Activated CD4-positive, CD25-positive, alpha-beta regulatory T cell (primary cell): Measurements from ENCODE around the gene FOLH1.
"Not testable (repeated sequence)": the region's sequence is repeated elsewhere in the genome, so short reads cannot be mapped to it uniquely, and the experiment has no call there.

Experiments
- DNase-seq, 4 experiments: peaks; one replicate each; lab custom pipeline; 2025; lab: John Stamatoyannopoulos, UW

FOLH1 gene

DNA sequence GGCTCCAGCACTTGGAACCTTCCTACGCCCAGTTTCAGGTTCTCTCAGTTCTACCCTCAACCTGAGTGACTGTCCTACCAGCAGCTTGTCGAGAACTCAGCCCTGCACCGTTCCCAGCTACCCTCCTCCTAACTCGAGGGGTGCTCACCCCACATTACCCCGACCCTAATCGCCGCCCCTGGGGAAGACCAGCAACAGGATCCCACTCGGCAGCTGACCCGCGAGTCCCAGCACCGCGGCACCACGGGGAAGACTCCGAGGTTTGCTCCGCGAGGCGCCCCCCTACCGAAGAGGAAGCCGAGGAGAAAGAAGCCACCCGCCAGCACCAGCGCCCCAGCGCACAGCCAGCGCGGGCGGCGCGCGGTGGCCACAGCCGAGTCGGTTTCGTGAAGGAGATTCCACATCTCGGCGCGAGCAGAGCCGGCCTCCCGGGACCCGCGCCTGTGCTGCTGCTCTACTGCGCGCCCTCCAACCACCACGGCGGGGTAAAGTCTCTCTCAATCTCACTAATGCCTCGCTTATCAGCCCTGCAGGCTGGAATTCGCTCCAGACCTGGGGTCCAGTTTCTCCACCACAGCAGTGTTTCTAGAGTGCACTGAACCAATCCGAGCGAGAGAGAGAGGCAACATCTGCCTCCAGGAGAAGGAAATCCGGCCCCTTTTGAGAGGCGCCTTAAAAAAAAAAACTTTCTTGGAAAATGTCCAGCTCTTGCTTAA is at the start of gene FOLH1:
Gene FOLH1 (minus strand): TSS at position 597 of the 716 bp plus-strand sequence. CDS start 193 bp downstream, at position 404.
- DNase-seq, result no peak

DNA sequence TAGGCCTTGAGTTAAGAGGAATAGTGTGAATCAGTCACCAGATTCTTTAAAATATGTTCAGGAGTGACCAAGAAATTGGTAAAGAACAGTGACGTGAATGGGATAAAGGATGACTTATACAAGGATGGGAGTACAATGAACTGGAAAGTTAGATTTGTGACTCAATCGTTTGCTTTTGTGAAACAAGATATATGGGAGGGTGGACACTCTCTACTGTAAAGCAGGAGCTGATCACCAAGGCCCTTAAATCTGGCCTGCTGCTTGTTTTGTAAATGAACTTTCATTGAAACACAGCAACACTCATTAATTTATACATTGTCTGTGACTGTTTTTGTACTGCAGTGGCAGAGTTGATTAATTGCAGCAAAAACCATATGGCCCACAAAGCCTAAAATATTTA is 46.7 kb upstream of the FOLH1 start:
- DNase-seq, result not testable (repeated sequence)

DNA sequence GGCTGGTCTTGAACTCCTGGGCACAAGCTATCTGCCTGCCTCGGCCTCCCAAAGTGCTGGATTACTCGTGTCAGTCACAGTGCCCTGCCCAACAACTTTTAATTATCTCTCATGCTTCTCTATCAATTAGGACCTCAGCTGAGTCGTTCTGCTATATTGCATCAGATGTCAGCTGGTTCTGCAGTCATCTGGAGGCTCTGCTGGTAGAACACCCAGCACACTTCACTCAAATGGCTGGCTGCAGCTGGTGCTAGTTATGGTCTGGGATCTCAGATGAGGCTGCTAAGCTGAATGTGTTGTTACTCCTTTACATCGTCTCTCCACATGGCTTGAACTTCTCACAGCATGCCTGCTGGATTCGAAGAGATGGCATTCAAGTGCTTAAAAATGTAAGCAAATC is 42.8 kb upstream of the FOLH1 start:
- not testable (repeated sequence) for DNase-seq

DNA sequence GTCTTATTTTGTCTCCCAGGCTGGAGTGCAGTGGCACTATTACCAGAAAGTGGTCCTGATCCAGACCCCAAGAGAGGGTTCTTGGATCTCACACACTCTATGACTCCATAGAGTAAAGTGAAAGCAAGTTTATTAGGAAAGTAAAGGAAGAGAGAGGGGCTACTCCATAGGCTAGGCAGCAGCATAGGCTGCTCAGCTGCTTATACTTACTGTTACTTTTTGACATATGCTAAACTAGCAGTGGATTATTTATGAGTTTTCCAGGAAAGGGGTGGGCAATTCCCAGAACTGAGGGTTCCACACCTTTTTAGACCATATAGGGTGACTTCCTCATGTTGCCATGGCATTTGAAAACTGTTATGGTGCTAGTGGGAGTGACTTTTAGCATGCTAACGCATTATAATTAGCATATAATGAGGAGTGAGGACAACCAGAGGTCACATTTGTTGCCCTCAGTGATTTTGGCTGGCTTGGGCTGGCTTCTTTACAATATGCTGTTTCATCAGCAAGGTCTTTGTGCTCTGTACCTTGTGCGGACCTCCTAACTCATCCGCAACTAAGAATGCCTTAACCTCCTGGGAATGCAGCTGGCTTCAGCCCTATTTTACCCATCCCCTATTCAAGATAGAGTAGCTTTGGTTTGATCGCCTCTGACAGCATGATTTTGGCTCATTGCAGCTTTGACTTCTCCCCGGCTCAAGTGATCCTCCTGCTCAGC is 42.2 kb upstream of the FOLH1 start:
- DNase-seq, result not testable (repeated sequence)

DNA sequence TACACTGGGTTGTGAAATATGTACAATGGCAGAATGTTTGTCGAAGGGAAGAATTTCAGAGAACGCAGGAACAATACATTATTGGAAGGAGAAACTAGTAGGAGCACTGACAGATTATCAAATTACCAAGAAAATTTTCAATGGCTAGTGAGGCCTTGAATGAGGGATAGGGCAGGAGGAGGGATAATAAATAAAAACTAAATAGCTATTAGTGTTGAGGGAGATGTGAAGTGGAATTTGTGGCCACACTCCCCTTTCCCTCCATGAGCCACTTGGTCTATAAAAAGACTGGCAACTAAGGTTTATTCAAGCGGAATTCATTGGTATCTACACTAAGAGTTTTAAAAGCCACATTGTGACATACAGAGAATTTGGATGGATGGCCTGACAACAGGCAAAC is 41.0 kb upstream of the FOLH1 start:
- DNase-seq, result not testable (repeated sequence)

DNA sequence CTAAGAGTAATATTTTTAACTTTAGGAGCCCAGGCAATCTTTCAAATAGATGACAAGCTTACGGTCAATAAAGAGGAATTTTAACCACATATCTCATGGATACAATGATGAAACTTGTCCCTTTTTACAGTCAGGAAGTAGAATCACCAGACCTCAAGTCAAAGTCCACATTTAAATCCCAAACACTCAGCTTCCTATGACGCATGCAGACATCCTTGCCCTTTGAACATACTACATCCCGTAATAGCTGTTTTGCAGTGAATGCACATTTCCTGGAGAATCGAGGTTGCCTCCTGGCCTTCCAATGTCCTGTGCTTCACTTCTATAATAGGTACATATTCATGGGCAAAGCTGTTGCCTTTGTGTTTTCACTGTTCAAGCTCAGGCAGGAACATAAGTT is 25.3 kb upstream of the FOLH1 start:
- DNase-seq, result not testable (repeated sequence)

DNA sequence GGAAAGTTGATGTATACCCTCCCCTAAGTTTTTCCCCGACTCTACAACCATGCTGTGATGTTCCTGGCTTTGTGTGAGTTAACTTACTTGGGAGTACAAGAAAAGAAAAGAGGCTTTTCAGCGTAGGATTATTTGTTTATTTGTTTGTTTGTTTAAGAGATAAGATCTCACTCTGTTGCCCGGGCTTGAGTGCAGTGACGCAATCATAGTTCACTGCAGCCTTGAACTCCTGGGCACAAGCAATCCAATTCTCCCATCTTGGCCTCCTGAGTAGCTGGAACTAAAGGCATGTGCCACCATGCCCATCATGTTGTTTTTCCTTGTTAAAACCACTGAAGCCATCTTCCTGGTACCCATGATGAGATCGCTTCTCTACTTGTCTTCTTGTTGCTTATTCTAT is 24.6 kb upstream of the FOLH1 start:
- DNase-seq, result not testable (repeated sequence)

DNA sequence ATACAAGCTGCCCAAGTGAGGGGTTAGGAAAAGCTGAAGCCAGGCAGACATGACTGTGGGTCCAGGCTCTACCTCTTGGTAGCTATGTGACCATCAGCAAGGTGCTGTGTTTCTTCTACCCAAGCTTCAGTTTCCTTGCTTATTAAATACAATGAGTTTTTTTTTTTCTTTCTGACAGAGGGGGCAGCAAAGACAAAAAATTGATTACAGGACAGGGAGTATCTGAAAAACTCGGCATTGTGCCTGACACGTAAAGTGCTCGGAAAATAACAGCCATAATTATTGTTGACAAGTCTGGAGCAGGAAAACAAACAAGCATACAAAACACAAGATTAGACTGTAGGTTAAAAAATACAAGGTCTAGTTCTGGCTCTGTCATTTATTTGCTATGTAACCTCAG is 23.3 kb upstream of the FOLH1 start:
- not testable (repeated sequence) for DNase-seq

DNA sequence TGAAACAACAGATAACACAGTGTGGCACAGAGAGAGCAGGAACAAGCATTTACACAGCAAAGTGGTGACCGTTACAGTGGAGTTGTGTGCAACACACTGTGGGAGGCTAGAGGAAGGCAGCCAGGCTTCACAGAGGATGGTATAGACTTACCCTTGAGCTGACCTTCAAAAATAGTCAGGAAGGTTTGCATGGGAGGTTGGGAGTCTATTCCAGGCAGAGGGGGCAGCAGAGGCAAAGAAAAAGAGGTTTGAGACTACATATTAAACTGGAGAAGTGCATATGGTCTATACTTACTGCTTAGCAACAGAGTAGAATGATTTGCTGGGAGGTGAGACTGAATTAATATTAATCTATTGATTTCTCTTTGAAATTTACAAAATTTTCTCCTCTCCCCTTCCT is 22.1 kb upstream of the FOLH1 start:
- DNase-seq, result not testable (repeated sequence)

DNA sequence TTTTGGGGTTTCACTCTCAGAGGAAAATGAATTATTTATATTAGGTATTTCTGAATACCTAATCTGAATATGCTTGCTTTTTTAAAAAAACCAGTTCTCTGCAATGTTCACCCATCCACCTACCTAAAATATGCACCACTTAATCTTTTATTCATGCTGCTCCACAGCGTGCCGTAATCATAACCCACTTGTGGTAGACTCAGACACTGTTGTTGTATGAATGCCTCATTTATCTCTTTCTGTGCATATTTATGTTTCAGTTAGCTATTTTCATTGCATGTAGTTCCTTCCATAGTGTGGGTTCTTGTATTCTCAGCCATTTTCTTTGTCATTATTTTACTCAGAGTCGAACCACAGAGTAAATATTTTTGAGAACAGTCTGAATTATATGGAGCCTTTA is 21.6 kb upstream of the FOLH1 start:
- DNase-seq, result not testable (repeated sequence)

DNA sequence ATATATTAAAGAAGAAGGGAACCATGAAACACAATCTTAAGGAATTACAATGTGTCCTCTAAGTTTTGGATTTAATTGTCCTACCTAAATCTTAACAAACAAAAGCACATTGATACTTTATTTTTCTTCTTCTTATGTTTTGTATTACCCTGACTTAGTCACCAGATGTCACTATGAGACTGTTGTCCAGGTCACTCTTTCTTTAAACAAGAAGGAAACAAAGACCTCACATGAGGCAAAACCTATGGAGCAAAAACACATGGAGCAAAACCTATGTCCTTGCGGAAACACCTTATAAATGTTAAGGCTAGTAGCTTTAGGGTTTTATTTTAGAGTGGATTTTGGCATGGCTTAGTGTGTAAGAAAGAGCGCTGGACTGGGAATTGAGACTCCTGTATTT is 20.7 kb upstream of the FOLH1 start:
- DNase-seq, result not testable (repeated sequence)

DNA sequence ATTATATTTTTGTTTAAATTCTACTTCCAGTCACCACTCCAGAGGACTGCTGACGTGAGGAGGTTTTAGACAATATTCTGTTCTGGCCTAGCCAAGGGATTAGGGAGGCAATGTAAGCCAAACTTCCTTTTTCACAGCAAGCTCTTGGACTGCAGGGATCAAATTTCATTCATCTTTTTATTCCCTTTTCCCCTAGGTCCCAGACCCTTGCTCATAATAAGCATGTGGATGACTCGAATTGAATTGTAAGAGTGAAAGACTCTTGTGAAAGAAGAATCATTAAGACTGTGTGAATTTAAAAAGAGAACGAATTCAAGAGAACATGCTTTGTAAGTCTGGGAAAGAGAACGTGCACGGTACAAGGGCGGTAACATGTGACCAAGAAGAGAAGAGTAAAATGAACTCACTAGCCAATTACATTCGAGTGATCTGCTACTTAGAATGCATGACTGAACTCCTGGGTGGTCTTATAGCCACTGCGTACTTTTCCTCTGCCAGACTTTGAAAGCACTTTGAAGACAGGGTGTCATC is 16.9 kb upstream of the FOLH1 start:
- DNase-seq, result not testable (repeated sequence)

DNA sequence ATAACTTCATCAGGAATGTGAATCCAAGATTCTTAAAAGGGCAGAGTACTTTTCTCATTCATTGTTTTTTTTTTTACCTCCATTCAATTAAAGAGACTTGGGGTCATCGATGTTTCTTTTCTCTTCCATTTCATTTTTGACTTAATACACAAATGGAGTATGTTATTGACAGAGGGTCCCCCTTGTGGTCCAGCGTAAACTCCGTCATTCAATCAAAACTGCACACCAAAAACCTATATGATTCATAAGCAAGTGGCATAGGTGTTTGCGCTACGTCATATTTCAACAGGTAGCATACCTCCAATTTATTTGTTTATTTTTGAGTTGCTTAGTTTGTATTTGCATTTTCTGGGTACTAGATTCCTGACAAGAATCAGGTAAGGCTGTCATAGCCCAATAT is 12.7 kb upstream of the FOLH1 start:
- no peak for DNase-seq

DNA sequence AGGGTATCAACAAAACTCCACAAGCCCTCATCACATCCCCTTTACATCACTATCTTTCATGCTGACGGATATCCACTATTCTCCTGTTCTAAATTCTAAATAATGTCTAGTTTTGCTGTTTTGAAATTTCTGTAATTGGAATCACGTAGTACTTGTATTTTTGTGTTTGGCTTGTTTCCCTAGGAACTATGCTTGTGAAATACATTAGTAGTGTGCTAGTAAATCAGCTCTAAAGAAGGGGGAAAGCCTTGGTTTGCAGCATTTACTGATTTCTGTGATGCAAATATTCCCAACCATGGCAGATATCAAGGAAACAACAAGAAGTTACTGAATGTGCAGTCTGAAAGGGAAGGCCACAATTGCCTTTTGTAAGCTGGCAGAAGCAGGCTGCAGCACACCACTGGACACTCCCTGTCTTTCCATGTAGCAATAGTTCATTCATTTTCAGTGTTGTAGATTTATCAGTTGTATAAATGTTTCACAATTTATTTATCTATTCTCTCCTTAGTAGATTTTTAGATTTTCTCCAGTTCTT is 4.7 kb upstream of the FOLH1 start:
- DNase-seq, result no peak

DNA sequence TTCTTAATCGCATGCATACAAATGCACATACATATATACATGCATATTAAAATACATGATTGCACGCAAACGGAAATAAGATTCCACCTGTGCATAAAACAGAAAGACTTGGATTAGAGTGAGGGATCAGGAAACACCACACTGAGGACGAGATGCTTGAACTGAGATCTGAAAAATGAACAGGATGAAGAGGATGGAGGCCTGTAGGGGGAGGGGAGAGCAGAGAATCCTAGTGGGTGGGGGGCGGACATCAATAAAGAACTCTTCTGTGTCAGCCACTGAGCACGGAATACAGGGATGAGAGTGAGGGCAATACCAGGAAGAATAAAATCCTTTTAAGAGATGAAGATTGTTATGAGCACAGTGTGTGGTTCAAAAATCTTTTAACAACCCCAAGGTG is 1.4 kb downstream of the FOLH1 start:
- DNase-seq, result not testable (repeated sequence)

DNA sequence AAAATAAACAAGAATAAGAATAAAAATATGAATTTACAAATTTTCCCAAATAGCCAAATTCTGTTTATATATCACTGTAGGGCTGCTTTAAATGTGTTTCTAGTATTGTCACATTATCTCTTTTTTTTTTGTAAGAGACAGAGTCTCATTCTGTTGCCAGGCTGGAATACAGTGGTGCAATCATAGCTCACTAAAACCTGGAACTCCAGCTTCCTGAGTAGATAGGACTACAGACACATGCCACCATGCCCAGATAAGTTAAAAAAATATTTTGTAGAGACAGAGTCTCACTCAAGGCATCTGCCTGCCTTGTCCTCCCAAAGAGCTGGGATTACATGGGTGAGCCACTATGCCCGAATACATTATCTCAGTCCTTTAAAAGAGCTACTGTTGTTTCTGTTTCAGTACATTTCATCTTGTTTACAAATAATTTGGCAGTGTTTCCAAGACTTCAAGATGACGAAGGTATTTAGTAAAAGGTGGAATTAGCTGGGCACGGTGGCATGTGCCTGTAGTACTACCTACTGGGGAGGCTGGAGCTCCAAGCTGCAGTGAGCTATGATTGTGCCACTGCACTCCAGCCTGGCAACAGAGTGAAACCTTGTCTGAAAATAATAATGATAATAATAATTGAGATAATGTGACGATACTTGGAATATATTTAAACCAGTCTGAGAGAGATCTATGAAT is 6.0 kb downstream of the FOLH1 start:
- DNase-seq, result no peak

DNA sequence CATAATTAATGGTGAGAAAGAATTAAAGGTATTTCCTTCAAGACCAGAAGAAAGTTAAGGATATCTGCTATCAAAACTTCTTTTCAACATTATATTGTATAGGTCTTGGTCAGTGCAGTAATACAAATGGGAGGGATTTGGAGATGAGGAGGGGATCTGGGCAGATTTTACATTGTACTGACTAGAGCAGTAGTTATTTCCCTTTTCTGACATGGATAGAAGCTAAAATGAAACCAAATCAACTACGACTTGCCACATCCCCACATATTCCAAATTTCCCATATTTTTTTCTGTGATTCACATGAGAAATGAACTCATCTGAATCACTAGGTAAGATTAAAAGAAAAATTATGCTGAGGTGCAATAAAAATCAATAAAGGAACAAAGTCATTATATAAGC is 11.6 kb downstream of the FOLH1 start:
- DNase-seq, result not testable (repeated sequence)

DNA sequence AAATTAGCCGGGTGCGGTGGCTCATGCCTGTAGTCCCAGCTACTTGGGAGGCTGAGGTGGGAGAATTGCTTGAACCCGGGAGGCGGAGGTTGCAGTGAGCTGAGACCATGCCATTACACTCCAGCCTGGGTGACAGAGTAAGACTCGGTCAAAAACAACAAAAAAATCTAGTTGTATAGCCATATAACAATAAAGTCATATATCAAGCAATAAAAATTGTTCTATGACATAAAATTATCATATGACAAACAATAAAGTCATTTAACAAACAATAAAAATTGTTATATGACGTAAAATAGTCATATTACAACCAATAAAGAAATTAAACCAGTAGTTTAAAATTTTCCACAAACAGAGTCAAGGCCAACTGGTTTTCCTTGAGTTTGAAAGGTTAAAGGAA is 12.4 kb downstream of the FOLH1 start:
- DNase-seq, result not testable (repeated sequence)

DNA sequence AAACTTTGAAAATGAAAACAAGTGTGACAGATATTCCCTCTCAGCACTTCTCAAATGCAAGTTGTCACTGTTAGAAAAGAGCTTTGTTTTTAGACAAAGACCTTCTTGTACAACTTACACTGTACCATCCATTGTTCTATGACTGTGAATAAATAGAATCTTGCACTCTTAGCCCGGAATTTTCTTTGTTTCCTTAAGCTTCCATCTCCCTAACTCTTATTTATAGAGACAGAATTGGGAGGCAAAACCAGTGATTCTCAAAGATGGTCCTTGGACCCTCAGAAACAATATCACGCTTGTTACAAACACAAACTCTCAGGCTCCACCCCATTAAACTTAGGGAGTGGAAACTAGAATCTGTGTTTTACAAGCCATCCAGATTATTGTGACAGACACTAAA is 18.1 kb downstream of the FOLH1 start:
- not testable (repeated sequence) for DNase-seq

DNA sequence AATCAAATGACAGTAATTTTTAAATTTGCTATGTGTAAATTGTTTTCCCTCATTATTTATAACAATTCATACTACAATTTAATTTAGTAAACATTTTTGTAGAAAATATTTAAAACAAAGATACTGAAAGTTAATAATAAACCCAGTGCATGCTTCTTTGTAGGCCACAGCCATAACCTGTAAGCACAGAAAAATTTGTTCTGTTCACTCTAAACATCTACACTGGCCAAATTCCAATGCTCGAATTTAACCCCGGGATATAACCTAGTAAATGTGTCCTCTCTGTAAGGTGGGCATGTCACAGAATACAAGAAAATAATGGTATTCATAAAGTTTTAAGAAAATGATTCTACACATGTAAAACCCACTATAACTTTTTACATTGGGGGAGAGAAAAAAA is 22.2 kb downstream of the FOLH1 start:
- DNase-seq, result not testable (repeated sequence)

DNA sequence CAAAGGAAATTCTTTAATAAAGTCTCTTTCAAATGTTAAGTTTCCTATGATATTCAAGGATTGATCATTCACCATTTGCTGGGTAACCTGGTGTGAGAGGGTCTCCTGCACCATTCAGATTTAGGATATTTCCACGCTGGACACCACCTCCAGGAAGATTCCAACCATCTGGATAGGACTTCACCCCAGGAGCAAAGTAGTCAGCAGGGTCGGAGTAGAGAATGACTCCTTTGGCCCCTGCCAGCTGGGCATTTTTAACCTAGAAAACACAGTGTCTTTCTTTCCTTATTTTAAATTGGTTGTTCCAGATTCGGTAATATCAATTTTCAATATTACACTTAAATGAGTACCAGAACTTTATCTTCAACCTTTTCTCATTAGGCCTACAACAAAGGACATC is 22.8 kb downstream of the FOLH1 start:
- not testable (repeated sequence) for DNase-seq

DNA sequence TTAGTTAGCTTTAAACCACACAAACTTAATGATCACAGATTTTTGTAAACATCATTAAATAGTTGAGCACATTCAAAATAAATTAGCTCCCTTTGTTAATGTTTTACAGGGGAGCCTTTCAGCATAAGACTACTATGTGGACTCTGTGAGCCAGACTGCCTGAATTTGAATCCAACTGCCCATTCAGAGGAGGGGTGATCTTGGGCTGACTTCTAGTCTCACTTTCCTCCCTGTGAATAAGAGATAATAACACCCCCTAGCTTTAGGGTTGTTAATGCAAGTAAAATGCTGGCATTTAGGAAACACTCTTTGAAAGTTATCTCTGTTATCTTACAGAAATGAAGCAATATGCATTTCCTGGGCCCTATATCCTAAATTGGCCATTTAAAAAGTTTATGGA is 23.6 kb downstream of the FOLH1 start:
- not testable (repeated sequence) for DNase-seq
